OCI-LY7 (cell line): ENCODE measurements around the gene PHACTR1. TPM values are rescaled to one million over a fixed set of nuclear protein-coding genes. Genes with fewer than 3 reads are reported as not detected.

ENCODE experiments used
- BruUV-seq: library from RNA; stranded (reverse); fragments of 400-500 nt; replicated peaks from 2 replicates; lab custom pipeline; 2021; lab: Mats Ljungman, UMichigan
- CTCF ChIA-PET: fragments of 300-600 bp; sonication (Branson Sonifier 250); formaldehyde crosslinking; loops from one replicate; lab custom pipeline; 2022; ENCODE audit warnings: antibody characterized with exemption; ENCODE audit not compliant: unreplicated experiment; lab: Charles Lee
- POLR2A ChIA-PET: fragments of 300-600 bp; sonication (Branson Sonifier 250); formaldehyde crosslinking; loops from one replicate; lab custom pipeline; 2022; ENCODE audit warnings: antibody characterized with exemption; lab: Charles Lee
- DNase-seq: peaks from one replicate; pipeline ENCODE4 v3.0.0-alpha.2; 2015; ENCODE audit warnings: low spot score
- H2AFZ ChIP-seq: fragments of 200-600 bp; sonication (generic), shearing (Covaris generic); 2 replicates; pipeline ENCODE4 v1.6.1; 2014; ENCODE audit warnings: mild to moderate bottlenecking, antibody characterized with exemption, low read length, moderate library complexity
- H3K27ac ChIP-seq: fragments of 200-600 bp; sonication (generic); 2 replicates; pipeline ENCODE4 v1.5.1; 2014; ENCODE audit warnings: mixed run types, low read depth, mild to moderate bottlenecking, moderate library complexity, low read length, inconsistent platforms; ENCODE audit not compliant: poor library complexity, severe bottlenecking
- H3K36me3 ChIP-seq: fragments of 200-600 bp; sonication (generic); 2 replicates; pipeline ENCODE4 v1.6.1; 2014; ENCODE audit warnings: mild to moderate bottlenecking, antibody characterized with exemption, low read length, moderate library complexity, mixed read lengths; ENCODE audit not compliant: insufficient read depth
- H3K4me1 ChIP-seq: fragments of 200-600 bp; sonication (generic); 2 replicates; pipeline ENCODE4 v1.5.1; 2014; ENCODE audit warnings: mild to moderate bottlenecking, low read length; ENCODE audit not compliant: insufficient read depth, poor library complexity, severe bottlenecking
- H3K4me2 ChIP-seq: fragments of 200-600 bp; sonication (generic); 2 replicates; pipeline ENCODE4 v1.6.1; 2014; ENCODE audit warnings: mild to moderate bottlenecking, low read length
- H3K4me3 ChIP-seq: fragments of 200-600 bp; sonication (generic); 2 replicates; pipeline ENCODE4 v1.5.1; 2014; ENCODE audit warnings: mild to moderate bottlenecking, low read depth, low read length; ENCODE audit not compliant: poor library complexity, severe bottlenecking
- H3K79me2 ChIP-seq: fragments of 200-600 bp; sonication (generic); 2 replicates; pipeline ENCODE4 v1.6.1; 2016; ENCODE audit warnings: low read depth, mild to moderate bottlenecking, low read length, moderate library complexity, mixed read lengths; ENCODE audit not compliant: insufficient read depth
- H3K9me2 ChIP-seq: fragments of 200-600 bp; sonication (generic); 2 replicates; pipeline ENCODE4 v1.6.1; 2016; ENCODE audit warnings: mild to moderate bottlenecking, low read length, mixed read lengths; ENCODE audit not compliant: insufficient read depth
- H3K9me3 ChIP-seq: fragments of 200-600 bp; sonication (generic); 2 replicates; pipeline ENCODE4 v1.6.1; 2014; ENCODE audit warnings: mild to moderate bottlenecking, mixed run types, low read length, mixed read lengths
- H4K20me1 ChIP-seq: fragments of 200-600 bp; sonication (generic); 2 replicates; pipeline ENCODE4 v1.6.1; 2014; ENCODE audit warnings: mild to moderate bottlenecking, antibody characterized with exemption, low read length, moderate library complexity, mixed read lengths; ENCODE audit not compliant: insufficient read depth
- EZH2phosphoT487 ChIP-seq: fragments of 200-600 bp; sonication (generic); IDR thresholded peaks from 2 replicates; pipeline ENCODE4 v1.6.1; 2018; ENCODE audit warnings: low read depth, borderline replicate concordance, mild to moderate bottlenecking, mixed run types, antibody characterized with exemption, low read length, moderate library complexity, mixed read lengths
- intact Hi-C: fragments of 100-400 bp; cut with micrococcal nuclease; formaldehyde crosslinking; loops from one replicate; pipeline ENCODE4 v1.10.0; 2022; ENCODE audit not compliant: unreplicated experiment
- total RNA-seq, 2 experiments: library from RNA; depleted of rRNA in 1 of 2; stranded (reverse); fragments of >200 nt in 1 of 2; shearing (Covaris generic) in 1 of 2; gene quantifications; 2 replicates each; pipeline ENCODE4 v1.2.3, GENCODE V29; 2014 to 2022
- TF ChIP-seq, protein P1 (sequence below): fragments of 200-600 bp; sonication (generic); conservative IDR thresholded peaks from 2 replicates; pipeline ENCODE4 v1.5.1; 2014; ENCODE audit warnings: mild to moderate bottlenecking, antibody characterized with exemption, low read length, moderate library complexity, mixed read lengths

PHACTR1 gene
- total RNA-seq, 2 experiments from 2014 or later = 25.1 to 46.6 TPM

DNA sequence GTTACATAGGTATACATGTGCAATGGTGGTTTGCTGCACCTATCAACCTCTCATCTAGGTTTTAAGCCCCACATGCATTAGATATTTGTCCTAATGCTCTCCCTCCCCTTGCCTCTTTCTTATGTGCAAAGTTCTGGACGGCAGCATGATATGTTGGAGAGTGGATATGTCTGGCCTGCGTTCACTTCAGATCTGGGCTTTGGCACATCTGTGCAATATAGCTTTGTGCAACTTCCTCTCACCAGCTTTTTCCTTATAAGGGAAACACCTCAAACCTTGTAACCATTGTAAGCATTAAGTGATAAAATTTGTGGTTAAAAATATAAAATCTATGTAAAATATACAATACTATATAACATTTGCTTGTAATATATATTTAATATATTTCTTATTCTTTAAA is 288.0 kb downstream of the PHACTR1 start:
- no peaks in the 10 kb centered on the region for H3K9me3 ChIP-seq
- no peak for TF ChIP-seq EZH2phosphoT487
- TF ChIP-seq, protein P1, sequence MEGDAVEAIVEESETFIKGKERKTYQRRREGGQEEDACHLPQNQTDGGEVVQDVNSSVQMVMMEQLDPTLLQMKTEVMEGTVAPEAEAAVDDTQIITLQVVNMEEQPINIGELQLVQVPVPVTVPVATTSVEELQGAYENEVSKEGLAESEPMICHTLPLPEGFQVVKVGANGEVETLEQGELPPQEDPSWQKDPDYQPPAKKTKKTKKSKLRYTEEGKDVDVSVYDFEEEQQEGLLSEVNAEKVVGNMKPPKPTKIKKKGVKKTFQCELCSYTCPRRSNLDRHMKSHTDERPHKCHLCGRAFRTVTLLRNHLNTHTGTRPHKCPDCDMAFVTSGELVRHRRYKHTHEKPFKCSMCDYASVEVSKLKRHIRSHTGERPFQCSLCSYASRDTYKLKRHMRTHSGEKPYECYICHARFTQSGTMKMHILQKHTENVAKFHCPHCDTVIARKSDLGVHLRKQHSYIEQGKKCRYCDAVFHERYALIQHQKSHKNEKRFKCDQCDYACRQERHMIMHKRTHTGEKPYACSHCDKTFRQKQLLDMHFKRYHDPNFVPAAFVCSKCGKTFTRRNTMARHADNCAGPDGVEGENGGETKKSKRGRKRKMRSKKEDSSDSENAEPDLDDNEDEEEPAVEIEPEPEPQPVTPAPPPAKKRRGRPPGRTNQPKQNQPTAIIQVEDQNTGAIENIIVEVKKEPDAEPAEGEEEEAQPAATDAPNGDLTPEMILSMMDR = no peak
- DNase-seq = no peak
- no peaks in the 10 kb centered on the region for H3K79me2 ChIP-seq
- H3K36me3 ChIP-seq = no peaks in the 10 kb centered on the region
- H3K9me2 ChIP-seq = no peaks in the 10 kb centered on the region
- no peak overlapping the region for H2AFZ ChIP-seq
- H3K4me3 ChIP-seq = no peak overlapping the region
- ChIA-PET POLR2A (interaction anchor here (0.6 kb wide), 1 partner anchor 10 kb away, joined by 3 read pairs; no protein-coding TSS in a partner anchor), CTCF (no interaction called here)
- H4K20me1 ChIP-seq = no peaks in the 10 kb centered on the region
- H3K27ac ChIP-seq = no peak overlapping the region
- no peak overlapping the region for H3K4me2 ChIP-seq
- no TSS peak for BruUV-seq
- intact Hi-C loops = no loop called here
- H3K4me1 ChIP-seq = no peaks in the 10 kb centered on the region

DNA sequence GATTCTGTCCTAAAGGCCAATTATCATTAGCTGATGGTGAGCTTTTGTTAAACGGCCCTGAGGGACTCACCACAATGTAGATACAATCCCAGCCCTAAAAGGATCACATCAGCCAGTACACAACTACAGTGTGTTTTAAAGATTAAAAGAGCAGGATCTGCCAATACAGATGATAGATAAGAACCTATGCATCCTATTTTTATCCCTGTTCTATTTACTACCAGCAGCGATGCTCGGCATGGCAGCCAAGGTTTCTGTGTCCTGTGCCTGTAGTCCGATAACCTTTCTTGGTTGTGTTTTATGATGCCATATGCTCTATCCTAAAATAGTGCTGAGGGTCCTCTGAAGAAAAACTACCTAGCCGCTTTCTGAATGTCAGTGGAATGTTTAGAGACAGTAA is 289.4 kb downstream of the PHACTR1 start:
- no peak for DNase-seq
- BruUV-seq = no TSS peak
- POLR2A ChIA-PET = interaction anchor here (0.6 to 1.4 kb wide), 2 partner anchors 16 to 498 kb away, joined by 3 to 4 read pairs; no protein-coding TSS in a partner anchor
- intact Hi-C loops = no loop called here
- H3K27ac ChIP-seq = no peak overlapping the region
- H3K79me2 ChIP-seq = no peaks in the 10 kb centered on the region
- CTCF ChIA-PET = no interaction called here
- no peak for TF ChIP-seq EZH2phosphoT487
- TF ChIP-seq, protein P1 = no peak
- no peaks in the 10 kb centered on the region for H4K20me1 ChIP-seq
- H3K4me1 ChIP-seq = no peaks in the 10 kb centered on the region
- no peaks in the 10 kb centered on the region for H3K36me3 ChIP-seq
- H3K4me3 ChIP-seq = no peak overlapping the region
- H3K4me2 ChIP-seq = no peak overlapping the region
- no peaks in the 10 kb centered on the region for H3K9me2 ChIP-seq
- no peak overlapping the region for H2AFZ ChIP-seq
- no peaks in the 10 kb centered on the region for H3K9me3 ChIP-seq

DNA sequence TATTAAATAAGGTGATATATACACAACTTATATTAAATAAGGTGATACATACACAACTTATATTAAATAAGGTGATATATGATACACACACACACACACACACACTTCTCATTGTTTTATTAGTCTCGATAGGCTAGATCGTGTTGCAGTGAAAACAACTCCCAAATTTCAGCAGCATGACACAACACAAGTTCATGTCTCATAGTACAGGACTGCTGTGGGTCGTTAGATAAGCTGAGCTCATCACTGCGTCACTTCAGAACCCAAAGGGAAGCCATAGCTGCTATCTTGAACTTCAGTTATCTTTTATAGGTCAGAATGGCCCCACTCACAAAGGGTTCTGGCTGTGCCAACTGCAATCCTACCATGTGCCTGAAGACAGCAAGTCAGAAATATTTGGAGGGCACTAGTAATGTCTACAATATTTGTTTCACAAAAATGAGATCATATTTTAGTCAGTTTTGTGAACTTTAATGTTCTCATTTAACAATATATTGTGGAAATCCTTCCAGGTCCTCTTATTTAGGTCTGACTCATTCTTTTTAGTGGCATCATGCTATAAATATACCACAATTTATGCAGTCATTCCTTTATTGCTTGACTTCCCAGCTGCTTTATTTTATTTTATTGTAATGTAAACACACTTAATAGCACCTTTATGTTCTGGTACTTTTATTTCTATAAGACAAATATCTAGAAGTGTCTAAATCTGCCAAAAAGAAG is 290.2 kb downstream of the PHACTR1 start:
- no peak overlapping the region for H3K4me2 ChIP-seq
- POLR2A ChIA-PET = interaction anchor here (0.6 kb wide), 1 partner anchor 499 kb away, joined by 3 read pairs; no protein-coding TSS in a partner anchor
- no TSS peak for BruUV-seq
- H3K36me3 ChIP-seq = no peaks in the 10 kb centered on the region
- H3K79me2 ChIP-seq = no peaks in the 10 kb centered on the region
- no peaks in the 10 kb centered on the region for H4K20me1 ChIP-seq
- TF ChIP-seq, protein P1 = no peak
- TF ChIP-seq EZH2phosphoT487 = no peak
- CTCF ChIA-PET = no interaction called here
- H3K27ac ChIP-seq = no peak overlapping the region
- H3K9me3 ChIP-seq = no peaks in the 10 kb centered on the region
- no peak overlapping the region for H2AFZ ChIP-seq
- H3K9me2 ChIP-seq = no peaks in the 10 kb centered on the region
- no peak for DNase-seq
- intact Hi-C loops = no loop called here
- H3K4me1 ChIP-seq = no peaks in the 10 kb centered on the region
- no peak overlapping the region for H3K4me3 ChIP-seq
